A549 treated with Hydrocortisone at 1 μM for 4 hours (cell line): Measurements from ENCODE around the gene VASN. TPM values are rescaled to one million over a fixed set of nuclear protein-coding genes. Genes with fewer than 3 reads are reported as not detected.

ENCODE experiments used
- total RNA-seq: library from RNA; stranded (reverse); fragments of 200-300 nt; extraction: Qiagen RNA extraction; gene quantifications from 5 replicates; pipeline ENCODE4 v1.2.3, GENCODE V29; 2022

Gene VASN
- total RNA-seq: 4.0 to 6.0 TPM (median 5.5 TPM) in 5 replicates

DNA sequence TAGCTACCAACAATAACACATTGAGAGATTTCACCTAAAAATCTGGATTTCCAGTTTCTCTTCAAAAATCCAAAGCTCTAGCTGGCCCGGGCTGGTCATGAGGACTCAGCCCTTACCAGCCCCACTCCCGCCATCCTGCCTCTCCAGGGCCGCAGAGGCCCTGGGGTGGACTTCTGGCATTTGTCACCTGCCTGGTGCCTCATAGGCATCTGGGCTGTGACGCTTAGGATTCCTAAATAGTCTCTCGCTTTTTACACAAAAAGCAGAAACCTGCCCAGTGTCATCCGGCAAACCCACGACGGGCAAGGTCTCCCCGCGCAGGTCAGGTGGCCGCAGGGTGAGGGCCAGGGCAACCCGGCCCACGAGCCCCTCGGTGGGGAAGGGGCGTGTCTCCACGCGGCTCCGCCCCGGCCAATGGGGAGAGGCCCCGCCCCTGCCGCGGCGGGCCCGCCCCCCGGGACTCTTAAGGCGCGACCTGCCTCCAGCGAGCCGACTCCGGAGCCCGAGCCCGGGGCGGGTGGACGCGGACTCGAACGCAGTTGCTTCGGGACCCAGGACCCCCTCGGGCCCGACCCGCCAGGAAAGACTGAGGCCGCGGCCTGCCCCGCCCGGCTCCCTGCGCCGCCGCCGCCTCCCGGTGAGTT lies at the start of gene VASN:
VASN (plus strand) TSS at position 492 of the 644 bp plus-strand sequence. CDS start 9,030 bp downstream, outside the sequence.

DNA sequence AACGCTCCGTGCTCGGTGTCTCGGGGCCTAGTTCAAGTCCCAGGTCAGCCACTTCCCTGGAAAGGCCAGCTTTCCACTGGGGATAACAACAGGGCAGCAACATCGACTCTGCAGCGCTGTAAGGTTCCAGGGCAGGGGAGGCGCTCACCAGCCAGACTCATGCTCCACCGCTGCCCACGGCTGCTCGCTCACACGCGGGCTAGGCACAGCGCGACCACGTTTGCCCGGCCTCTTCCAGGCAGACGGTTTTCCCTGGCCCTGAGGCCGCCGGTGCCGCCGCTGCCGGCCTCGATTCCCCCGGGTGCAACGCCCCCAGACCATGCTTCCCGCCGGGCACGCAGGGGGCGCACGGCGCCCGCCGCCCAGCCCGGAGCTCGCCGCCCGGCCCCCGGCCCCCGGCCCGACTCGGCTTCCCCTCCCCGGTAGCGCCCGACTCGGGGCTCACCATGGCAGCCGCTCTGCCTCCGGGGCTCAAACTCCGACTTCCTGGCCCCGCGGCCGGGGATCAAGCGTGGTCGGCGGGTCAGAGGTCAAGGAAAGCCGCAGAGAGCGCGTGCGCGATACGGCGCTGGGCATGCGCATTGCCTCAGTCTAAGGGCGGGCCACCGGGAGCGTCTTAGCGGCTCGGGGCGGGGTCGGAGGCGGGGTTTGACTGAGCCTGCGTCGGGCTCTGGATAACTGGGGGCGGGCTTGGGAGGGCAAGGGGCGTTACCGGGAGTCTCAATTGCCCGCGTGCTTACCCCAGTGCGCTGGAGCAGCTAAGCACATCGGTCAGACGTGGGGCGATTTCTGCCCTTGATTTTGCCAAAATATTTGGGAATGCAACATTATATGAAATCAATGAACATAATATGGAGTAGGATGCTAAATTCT lies 20.6 kb upstream of the VASN start, which contains the start of gene PAM16:
PAM16 (minus strand) TSS at position 535 of the 873 bp plus-strand sequence; CDS start at position 448, 87 bp downstream.

DNA sequence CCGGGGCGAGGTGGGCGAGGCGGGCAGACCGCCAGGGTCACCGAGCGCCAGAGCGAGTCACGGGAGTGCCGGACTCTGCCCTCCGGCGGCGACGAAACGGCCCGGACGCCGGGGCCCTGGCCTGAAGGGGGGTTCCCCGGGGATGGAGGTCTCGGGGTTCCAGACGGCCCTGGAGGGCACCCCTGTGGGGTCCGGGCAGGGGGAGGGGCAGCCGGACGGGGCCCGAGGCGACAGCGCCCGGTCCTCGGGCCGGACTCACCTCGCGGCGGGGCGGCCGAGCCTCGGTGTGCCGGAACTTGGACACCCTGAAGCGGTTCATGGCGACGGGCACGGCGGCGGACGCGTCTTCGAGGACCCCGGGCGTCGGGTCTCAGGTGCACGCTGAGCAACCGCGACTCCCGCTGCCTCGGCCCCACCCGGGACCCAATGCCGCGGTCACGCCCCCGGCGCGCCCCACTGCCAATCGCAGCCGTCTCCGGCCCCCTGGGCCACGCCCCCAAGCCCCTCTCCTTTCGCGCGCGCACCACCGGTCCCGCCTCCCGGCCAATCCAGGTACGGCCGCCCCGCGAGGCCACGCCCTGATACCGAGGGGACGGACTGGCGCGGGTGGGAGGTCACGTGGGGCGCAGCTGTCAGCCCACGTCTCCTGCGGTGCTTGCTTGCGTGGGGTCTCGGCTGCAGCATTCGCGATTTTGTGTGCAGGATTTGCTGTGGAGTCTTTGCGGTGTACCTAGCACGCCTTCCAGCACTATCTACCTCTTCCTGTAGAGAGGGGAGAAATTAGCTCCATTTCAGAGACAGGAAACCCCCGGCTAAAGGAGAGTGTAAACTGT lies 44.8 kb downstream of the VASN start, which contains the start of gene CORO7:
CORO7 (minus strand) TSS at position 397 of the 833 bp plus-strand sequence; CDS start at position 319, 78 bp downstream.

DNA sequence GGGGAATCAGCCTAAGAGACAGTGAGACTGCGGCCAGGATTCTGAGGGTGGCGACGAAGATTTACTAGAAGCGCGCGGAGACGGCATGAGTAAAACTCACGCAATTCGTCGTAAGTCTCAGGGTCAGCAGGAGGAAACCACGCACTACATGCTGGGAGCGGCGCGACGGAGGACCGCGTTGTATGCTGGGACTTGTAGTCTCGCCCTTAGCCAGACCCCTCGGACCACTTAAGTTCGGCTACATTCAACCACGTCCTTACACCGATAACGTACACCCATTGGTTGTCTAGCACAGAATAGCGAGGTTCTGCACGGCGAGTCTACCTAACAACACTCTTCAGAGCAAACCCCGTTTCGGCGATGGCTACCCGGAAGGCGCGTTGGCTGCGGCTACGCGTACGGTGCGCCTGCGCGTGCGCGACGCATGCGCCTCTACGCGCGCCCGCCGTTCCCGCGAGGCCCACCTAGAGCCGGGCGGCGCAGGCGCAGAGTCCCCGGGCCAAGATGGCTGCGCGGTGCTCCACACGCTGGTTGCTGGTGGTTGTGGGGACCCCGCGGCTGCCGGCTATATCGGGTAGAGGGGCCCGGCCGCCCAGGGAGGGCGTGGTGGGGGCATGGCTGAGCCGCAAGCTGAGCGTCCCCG lies 53.9 kb downstream of the VASN start, which contains the start of gene DNAJA3:
DNAJA3 (plus strand) TSS at position 491 of the 643 bp plus-strand sequence; CDS start at position 505, 14 bp downstream.

Other genes starting within 250 kb of the VASN start
- 0.03 to 0.08 TPM (median 0.06 TPM) in 5 replicates for gene SRL, start 129.8 kb upstream of the VASN start, total RNA-seq
- gene TFAP4, start 98.8 kb upstream of the VASN start, total RNA-seq: 12.8 to 16.9 TPM (median 14.4 TPM) in 5 replicates
- 22.2 to 27.5 TPM (median 25.3 TPM) in 5 replicates for gene GLIS2, start 55.8 kb upstream of the VASN start, total RNA-seq
- gene PAM16, start 20.5 kb upstream of the VASN start, total RNA-seq: 52.1 to 77.7 TPM (median 77.1 TPM) in 5 replicates
- gene CORO7, start 44.7 kb downstream of the VASN start, total RNA-seq: 13.1 to 18.8 TPM (median 18.2 TPM) in 5 replicates
- 67.9 to 70.4 TPM (median 68.8 TPM) in 5 replicates for gene DNAJA3, start 54.0 kb downstream of the VASN start, total RNA-seq
- 42.5 to 48.7 TPM (median 46.5 TPM) in 5 replicates for gene NMRAL1, start 102.8 kb downstream of the VASN start, total RNA-seq
- 57.4 to 69.7 TPM (median 64.8 TPM) in 5 replicates for gene HMOX2, start 104.5 kb downstream of the VASN start, total RNA-seq
- 12.7 to 14.8 TPM (median 14.1 TPM) in 5 replicates for gene CDIP1, start 166.9 kb downstream of the VASN start, total RNA-seq
- 0.05 to 0.08 TPM (median 0.06 TPM) in 4 of 5 replicates, not detected in the other for gene C16orf96, start 184.5 kb downstream of the VASN start, total RNA-seq
- 36.7 to 60.9 TPM (median 55.0 TPM) in 5 replicates for gene UBALD1, start 243.0 kb downstream of the VASN start, total RNA-seq